GM23248 (cell line): Measurements from ENCODE around the gene TMPRSS11B.

Experiments used
- EZH2 ChIP-seq: fragments of 200-600 bp; sonication (generic); IDR thresholded peaks from 2 replicates; pipeline ENCODE4 v1.6.1; 2018; ENCODE audit warnings: antibody characterized with exemption, mild to moderate bottlenecking; ENCODE audit not compliant: insufficient read depth, poor library complexity, severe bottlenecking
- EZH2phosphoT487 ChIP-seq: fragments of 200-600 bp; sonication (generic); IDR thresholded peaks from 2 replicates; pipeline ENCODE4 v1.6.1; 2018; ENCODE audit warnings: antibody characterized with exemption, moderate library complexity, mild to moderate bottlenecking, low read depth; ENCODE audit not compliant: insufficient read depth

- TF ChIP-seq EZH2 (no peak), EZH2phosphoT487 (no peak)
These were observed 63.1 kb downstream of the TMPRSS11B start for GRCh38 chr4:68182382-68182820.
